Measurements from ENCODE around the gene DNAJC11.
"Not testable (repeated sequence)": the region's sequence is repeated elsewhere in the genome, so short reads cannot be mapped to it uniquely, and the experiment has no call there.

Gene DNAJC11

GRCh38 chr1:6673816-6674398, 27.7 kb downstream of the DNAJC11 start:
- no peak for DNase-seq (ENCODE audit: low read depth, low spot score)
- in situ Hi-C loops (cut with HindIII; ENCODE audit: low sequenced_read_pairs) = no loop called here
- no peak overlapping the region for H3K4me3 ChIP-seq (ENCODE audit: low read depth, low read length)
- TF ChIP-seq CTCF (IDR thresholded peaks at IDR 0.05; ENCODE audit: low read depth, low read length) = no peak

GRCh38 chr1:6672558-6672957, 29.1 kb downstream of the DNAJC11 start:
- no peak for TF ChIP-seq CTCF (IDR thresholded peaks at IDR 0.05; ENCODE audit: low read depth, low read length)
- H3K4me3 ChIP-seq (ENCODE audit: low read depth, low read length) = no peak overlapping the region
- in situ Hi-C loops (cut with HindIII; ENCODE audit: low sequenced_read_pairs) = no loop called here
- no peak for DNase-seq (ENCODE audit: low read depth, low spot score)

DNA sequence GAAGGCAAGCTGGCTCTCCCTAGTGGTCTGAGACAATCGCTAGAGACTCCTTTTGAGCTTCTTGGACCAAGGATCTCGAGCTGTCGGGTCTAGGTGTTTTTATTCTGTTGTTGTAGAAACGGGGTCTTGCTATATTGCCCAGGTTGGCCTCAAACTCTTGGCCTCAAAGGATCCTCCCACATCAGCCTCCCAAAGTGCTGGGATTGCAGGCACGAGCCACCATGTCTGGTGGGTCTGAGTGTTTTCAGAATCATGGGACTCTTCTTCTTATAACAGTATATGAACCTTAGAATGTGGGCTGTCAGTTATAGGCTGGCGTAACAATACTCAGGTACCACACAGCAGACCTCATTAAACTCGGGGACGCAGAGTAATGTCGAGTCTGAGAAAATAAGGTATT, 33.1 kb downstream of the DNAJC11 start:
- in situ Hi-C loops (cut with HindIII; ENCODE audit: low sequenced_read_pairs) = no loop called here
- H3K4me3 ChIP-seq (ENCODE audit: low read depth, low read length) = no peak overlapping the region
- no peak for DNase-seq (ENCODE audit: low read depth, low spot score)
- TF ChIP-seq CTCF (IDR thresholded peaks at IDR 0.05; ENCODE audit: low read depth, low read length) = no peak

- no peak overlapping the region for H3K4me3 ChIP-seq (ENCODE audit: low read depth, low read length)
- in situ Hi-C loops (cut with HindIII; ENCODE audit: low sequenced_read_pairs) = no loop called here
- no peak for DNase-seq (ENCODE audit: low read depth, low spot score)
- no peak for TF ChIP-seq CTCF (IDR thresholded peaks at IDR 0.05; ENCODE audit: low read depth, low read length)
These were observed 34.5 kb downstream of the DNAJC11 start for GRCh38 chr1:6667139-6667538.

GRCh38 chr1:6666696-6667095, 34.9 kb downstream of the DNAJC11 start:
- H3K4me3 ChIP-seq (ENCODE audit: low read depth, low read length) = no peak overlapping the region
- no peak for TF ChIP-seq CTCF (IDR thresholded peaks at IDR 0.05; ENCODE audit: low read depth, low read length)
- in situ Hi-C loops (cut with HindIII; ENCODE audit: low sequenced_read_pairs) = no loop called here
- no peak for DNase-seq (ENCODE audit: low read depth, low spot score)

DNA sequence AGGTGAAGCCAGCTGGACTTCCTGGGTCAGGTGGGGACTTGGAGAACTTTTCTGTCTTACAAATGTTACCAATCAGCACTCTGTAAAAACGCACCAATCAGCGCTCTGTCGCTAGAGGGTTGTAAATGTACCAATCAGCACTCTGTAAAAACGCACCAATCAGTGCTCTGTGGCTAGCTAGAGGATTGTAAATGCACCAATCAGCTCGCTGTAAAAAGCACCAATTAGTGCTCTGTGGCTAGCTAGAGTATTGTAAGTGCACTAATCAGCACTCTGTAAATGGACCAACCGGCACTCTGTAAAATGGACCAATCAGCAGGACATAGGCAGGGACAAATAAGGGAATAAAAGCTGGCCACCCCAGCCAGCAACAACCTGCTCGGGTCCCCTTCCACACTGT, 39.1 kb downstream of the DNAJC11 start:
- H3K4me3 ChIP-seq (ENCODE audit: low read depth, low read length); DNase-seq (ENCODE audit: low read depth, low spot score); in situ Hi-C loops (cut with HindIII; ENCODE audit: low sequenced_read_pairs): not testable (repeated sequence)

GRCh38 chr1:6660415-6661049, 41.1 kb downstream of the DNAJC11 start:
- no peak overlapping the region for H3K4me3 ChIP-seq (ENCODE audit: low read depth, low read length)
- in situ Hi-C loops (cut with HindIII; ENCODE audit: low sequenced_read_pairs) = no loop called here
- no peak for DNase-seq (ENCODE audit: low read depth, low spot score)
- no peak for TF ChIP-seq CTCF (IDR thresholded peaks at IDR 0.05; ENCODE audit: low read depth, low read length)
